Activated CD4-positive, alpha-beta T cell treated with anti-CD3 and anti-CD28 coated beads for 36 hours (primary cell): ENCODE data around the gene TRIM9. TPM values are rescaled to one million over a fixed set of nuclear protein-coding genes. Genes with fewer than 3 reads are reported as not detected.

ENCODE experiments used
- ATAC-seq: fragments of 200-7000 bp; cut with Tn5 transposase; one replicate; pipeline ENCODE4 v1.10.0; 2021; ENCODE audit warnings: mild to moderate bottlenecking, moderate library complexity
- CTCF ChIA-PET: fragments of 350-600 bp; sonication (Branson Sonifier 250); formaldehyde crosslinking; loops from one replicate; lab custom pipeline; 2021; ENCODE audit warnings: antibody characterized with exemption; lab: Charles Lee
- POLR2A ChIA-PET: fragments of 350-600 bp; sonication (Branson Sonifier 250); formaldehyde crosslinking; loops from one replicate; lab custom pipeline; 2021; ENCODE audit warnings: antibody characterized with exemption, inconsistent platforms; lab: Charles Lee
- DNase-seq: peaks from one replicate; pipeline ENCODE4 v3.0.0-alpha.2; 2020
- H3K27ac Mint-ChIP-seq: one replicate; pipeline ENCODE4 v1.8.0; 2021; ENCODE audit warnings: mixed read lengths
- H3K27me3 Mint-ChIP-seq: one replicate; pipeline ENCODE4 v1.8.0; 2021; ENCODE audit warnings: mixed read lengths
- H3K36me3 Mint-ChIP-seq: one replicate; pipeline ENCODE4 v1.8.0; 2021; ENCODE audit warnings: low read depth, mixed read lengths
- H3K4me1 Mint-ChIP-seq: one replicate; pipeline ENCODE4 v1.8.0; 2021; ENCODE audit warnings: mixed read lengths
- H3K4me3 Mint-ChIP-seq: one replicate; pipeline ENCODE4 v1.8.0; 2021; ENCODE audit warnings: mild to moderate bottlenecking, moderate library complexity, mixed read lengths
- H3K9me3 Mint-ChIP-seq: one replicate; pipeline ENCODE4 v1.8.0; 2021; ENCODE audit warnings: low read depth, mixed read lengths
- intact Hi-C, 2 experiments: fragments of 100-400 bp; cut with DNase I in 1 of 2; cut with micrococcal nuclease in 1 of 2; formaldehyde crosslinking; loops; one replicate each; pipeline versions ENCODE4 v1.14.2 to v1.15.1; 2022 to 2024; cut with DNase I, micrococcal nuclease
- total RNA-seq, 2 experiments: library from RNA; stranded (reverse); gene quantifications; one replicate each; pipeline ENCODE4 v1.2.3, GENCODE V29; 2021

TRIM9 gene
- total RNA-seq, 2 experiments from 2014 or later, result 2.4 TPM

DNA sequence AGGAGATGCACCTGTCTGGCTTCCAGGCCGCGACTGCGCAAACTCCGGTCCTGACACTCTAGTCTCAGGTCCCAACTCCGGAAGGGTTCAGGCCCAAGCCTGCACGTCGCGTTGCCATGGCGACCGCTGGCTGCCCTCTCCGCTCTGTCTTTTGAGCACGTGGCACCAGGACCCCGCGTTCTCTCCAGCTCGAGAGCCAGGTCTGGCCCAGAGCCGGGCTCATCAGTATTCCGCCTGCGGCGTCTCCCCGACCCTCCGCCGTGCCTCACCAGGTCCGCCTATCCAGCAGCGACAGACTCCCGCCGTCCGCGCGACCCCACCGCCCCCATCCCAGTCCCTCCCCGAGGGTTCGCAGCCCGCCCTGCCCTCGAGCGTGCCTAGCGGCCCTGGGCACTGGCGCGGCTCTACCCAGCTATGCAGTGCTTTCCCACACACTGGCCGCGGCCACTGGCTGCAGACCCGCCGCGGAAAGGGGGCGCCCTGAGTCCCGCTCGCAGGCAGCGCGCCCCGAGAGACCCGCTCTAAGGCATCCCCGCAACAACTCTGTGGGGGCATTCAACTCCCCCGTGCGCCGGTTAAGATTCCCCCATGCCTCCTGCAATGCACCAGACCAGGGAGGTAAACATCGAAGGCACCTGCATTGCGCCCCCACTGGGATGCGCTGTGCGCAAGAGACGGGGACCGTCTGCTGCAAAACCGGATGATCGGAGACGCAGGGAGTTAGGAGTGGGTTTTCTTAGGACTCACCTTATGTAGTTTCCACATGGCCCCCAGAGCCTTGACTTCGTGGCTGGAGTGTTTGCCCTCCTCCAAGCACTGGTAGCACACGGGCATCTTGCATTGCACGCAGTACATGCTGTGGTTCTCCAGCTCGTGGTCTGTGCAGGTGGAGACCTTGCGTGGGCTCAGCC, 1.3 kb downstream of the TRIM9 start:
- no peaks in the 10 kb centered on the region for H3K36me3 Mint-ChIP-seq
- peak; percentile 80 for DNase-seq
- POLR2A ChIA-PET, result no interaction called here
- CTCF ChIA-PET, result interaction anchor here (0.6 to 1.6 kb wide), 6 partner anchors 10 to 1214 kb away, joined by 3 to 5 read pairs (median 4); no protein-coding TSS in a partner anchor
- peaks cover 15% of the 10 kb centered on the region for H3K4me1 Mint-ChIP-seq
- intact Hi-C loops, result loop anchor here (2.0 to 10.0 kb wide), 6 partner anchors 124 to 1461 kb away; partner anchors contain the start of genes PYGL (in 2 of the 2), GPR137C (in 1 of the 2), RTRAF (in 1 of the 2) and TXNDC16 (in 1 of the 2)
- peaks cover 8% of the 10 kb centered on the region for H3K27me3 Mint-ChIP-seq
- ATAC-seq, result peak; percentile 23
- peak overlapping the region; percentile 79 for H3K4me3 Mint-ChIP-seq
- H3K9me3 Mint-ChIP-seq, result no peaks in the 10 kb centered on the region
- no peak overlapping the region for H3K27ac Mint-ChIP-seq

DNA sequence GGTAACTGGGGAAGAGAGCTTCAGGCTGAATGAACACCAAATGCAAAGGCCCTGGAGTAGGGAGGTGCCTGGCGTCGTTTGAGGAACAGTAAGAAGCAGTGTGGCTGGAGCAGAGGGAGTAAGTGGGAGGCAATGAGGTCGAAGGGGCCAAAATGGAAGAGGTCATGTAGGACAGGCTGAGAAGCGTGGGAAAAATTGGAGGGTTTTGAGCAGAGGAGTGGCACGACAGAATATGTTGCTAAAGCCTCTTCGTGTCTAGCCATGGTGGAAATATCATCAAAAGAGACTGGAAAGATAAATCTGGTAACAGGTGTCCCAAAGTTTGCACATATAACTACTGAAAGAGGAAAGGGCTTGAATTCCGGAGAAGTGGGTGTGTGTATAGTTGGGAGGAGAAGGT, 1.9 kb downstream of the TRIM9 start:
- Mint-ChIP-seq H3K36me3 (no peaks in the 10 kb centered on the region), H3K4me3 (peak overlapping the region; percentile 79), H3K27ac (no peak overlapping the region), H3K9me3 (no peaks in the 10 kb centered on the region), H3K4me1 (peaks cover 15% of the 10 kb centered on the region), H3K27me3 (peaks cover 8% of the 10 kb centered on the region)
- intact Hi-C loops, result loop anchor here (5.0 to 10.0 kb wide), 4 partner anchors 124 to 1462 kb away; partner anchors contain the start of genes GPR137C (in 1 of the 2), PYGL (in 1 of the 2), RTRAF (in 1 of the 2) and TXNDC16 (in 1 of the 2)
- ChIA-PET CTCF (interaction anchor here (0.6 to 1.3 kb wide), 5 partner anchors 14 to 1214 kb away, joined by 3 to 4 read pairs (median 3); no protein-coding TSS in a partner anchor), POLR2A (no interaction called here)
- DNase-seq (no peak), ATAC-seq (no peak)

DNA sequence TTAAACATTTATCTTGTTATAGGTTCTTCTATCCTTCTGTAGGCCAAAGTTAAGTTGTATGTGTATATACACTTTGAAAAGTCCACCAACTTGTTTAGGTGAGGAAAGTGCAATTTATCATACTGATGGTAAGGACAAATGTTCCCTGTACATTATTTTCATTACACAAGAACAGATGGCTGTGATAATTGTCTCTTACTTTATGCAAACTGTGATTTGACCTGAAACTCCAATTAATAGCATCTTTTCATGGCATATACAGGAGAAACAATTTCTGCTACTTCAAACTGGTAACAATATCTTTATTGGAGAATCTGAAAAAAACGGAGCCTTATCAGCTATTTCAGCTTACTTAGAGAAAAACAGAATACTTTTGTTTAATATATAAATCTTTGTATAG, 5.6 kb downstream of the TRIM9 start:
- no peak for ATAC-seq
- H3K36me3 Mint-ChIP-seq, result no peaks in the 10 kb centered on the region
- no peaks in the 10 kb centered on the region for H3K9me3 Mint-ChIP-seq
- CTCF ChIA-PET, result interaction anchor here (0.7 kb wide), 1 partner anchor 251 kb away, joined by 3 read pairs; no protein-coding TSS in a partner anchor
- H3K27ac Mint-ChIP-seq, result no peak overlapping the region
- intact Hi-C loops, result no loop called here
- no peak for DNase-seq
- H3K4me1 Mint-ChIP-seq, result peaks cover 6% of the 10 kb centered on the region
- H3K27me3 Mint-ChIP-seq, result peaks cover 8% of the 10 kb centered on the region
- POLR2A ChIA-PET, result no interaction called here
- no peak overlapping the region for H3K4me3 Mint-ChIP-seq

- ATAC-seq (no peak), DNase-seq (peak; percentile 10)
- no peaks in the 10 kb centered on the region for H3K4me1 Mint-ChIP-seq
- intact Hi-C loops, result no loop called here
- H3K4me3 Mint-ChIP-seq, result no peak overlapping the region
- POLR2A ChIA-PET, result no interaction called here
- H3K36me3 Mint-ChIP-seq, result no peaks in the 10 kb centered on the region
- CTCF ChIA-PET, result interaction anchor here (0.9 kb wide), 1 partner anchor 693 kb away, joined by 3 read pairs; no protein-coding TSS in a partner anchor
- H3K27ac Mint-ChIP-seq, result no peak overlapping the region
- H3K9me3 Mint-ChIP-seq, result no peaks in the 10 kb centered on the region
- H3K27me3 Mint-ChIP-seq, result no peaks in the 10 kb centered on the region
These were observed 7.9 kb downstream of the TRIM9 start for GRCh38 chr14:51087031-51087441.

DNA sequence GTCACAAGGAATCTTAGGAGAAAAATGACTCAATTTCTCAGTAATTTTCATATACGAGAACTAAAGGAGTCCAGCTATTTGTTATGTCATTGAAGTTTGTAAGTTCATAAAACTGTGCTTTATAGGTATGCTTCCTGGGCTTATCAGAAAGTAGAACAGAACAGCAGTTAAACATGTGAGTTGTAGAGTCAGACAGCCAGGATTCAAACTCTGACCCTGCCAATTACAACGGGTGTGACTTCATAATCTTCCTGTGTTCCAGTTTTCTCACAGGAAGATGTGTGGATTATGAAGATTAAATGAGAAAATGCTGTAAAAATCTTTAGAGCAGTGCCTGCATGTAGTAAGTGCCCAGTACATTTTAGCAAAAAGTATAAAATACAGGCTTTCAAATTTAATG, 8.9 kb downstream of the TRIM9 start:
- CTCF ChIA-PET, result no interaction called here
- intact Hi-C loops, result no loop called here
- POLR2A ChIA-PET, result no interaction called here
- Mint-ChIP-seq H3K27ac (no peak overlapping the region), H3K4me1 (no peaks in the 10 kb centered on the region), H3K36me3 (no peaks in the 10 kb centered on the region), H3K4me3 (no peak overlapping the region), H3K27me3 (no peaks in the 10 kb centered on the region), H3K9me3 (no peaks in the 10 kb centered on the region)
- DNase-seq (no peak), ATAC-seq (no peak)

DNA sequence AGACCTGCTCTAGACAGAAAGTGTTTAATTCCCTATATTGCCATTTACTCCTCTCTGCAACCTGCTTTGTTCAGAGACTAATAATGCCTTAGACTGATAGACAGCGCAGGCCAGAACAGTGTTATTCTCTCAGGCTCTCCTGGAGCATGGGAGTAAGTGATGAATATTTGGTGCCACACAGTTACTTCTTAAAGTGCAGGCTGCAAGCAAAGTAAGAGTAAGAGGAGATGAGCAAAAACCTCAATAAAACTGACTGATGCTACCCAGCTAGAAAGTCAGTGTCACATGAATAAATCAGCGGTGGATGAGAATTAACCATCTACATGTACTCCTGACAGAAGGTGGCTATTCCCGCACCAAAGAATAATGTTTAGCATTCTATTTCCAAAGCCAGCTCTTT, 9.9 kb downstream of the TRIM9 start:
- Mint-ChIP-seq H3K36me3 (no peaks in the 10 kb centered on the region), H3K4me3 (no peak overlapping the region), H3K27ac (no peak overlapping the region), H3K9me3 (no peaks in the 10 kb centered on the region), H3K27me3 (no peaks in the 10 kb centered on the region), H3K4me1 (no peaks in the 10 kb centered on the region)
- ChIA-PET CTCF (interaction anchor here (1.4 kb wide), 1 partner anchor 11 kb away, joined by 5 read pairs; the partner anchor contains the start of gene TRIM9), POLR2A (no interaction called here)
- DNase-seq, result no peak
- ATAC-seq, result no peak
- intact Hi-C loops, result no loop called here

- no peak overlapping the region for H3K27ac Mint-ChIP-seq
- peaks cover 2% of the 10 kb centered on the region for H3K27me3 Mint-ChIP-seq
- DNase-seq (no peak), ATAC-seq (no peak)
- no peak overlapping the region for H3K4me3 Mint-ChIP-seq
- ChIA-PET POLR2A (no interaction called here), CTCF (interaction anchor here (1.0 to 1.4 kb wide), 3 partner anchors 10 to 39 kb away, joined by 3 to 5 read pairs (median 5); partner anchors contain the start of gene TRIM9)
- H3K36me3 Mint-ChIP-seq, result no peaks in the 10 kb centered on the region
- intact Hi-C loops, result no loop called here
- no peaks in the 10 kb centered on the region for H3K9me3 Mint-ChIP-seq
- H3K4me1 Mint-ChIP-seq, result no peaks in the 10 kb centered on the region
These were observed 10.4 kb downstream of the TRIM9 start for GRCh38 chr14:51084507-51084906.

- Mint-ChIP-seq H3K27ac (no peak overlapping the region), H3K27me3 (peaks cover 5% of the 10 kb centered on the region), H3K36me3 (no peaks in the 10 kb centered on the region), H3K4me3 (no peak overlapping the region), H3K9me3 (no peaks in the 10 kb centered on the region), H3K4me1 (no peaks in the 10 kb centered on the region)
- intact Hi-C loops, result no loop called here
- ChIA-PET CTCF (no interaction called here), POLR2A (no interaction called here)
- ATAC-seq, result no peak
- no peak for DNase-seq
These were observed 12.6 kb downstream of the TRIM9 start for GRCh38 chr14:51082349-51082748.

DNA sequence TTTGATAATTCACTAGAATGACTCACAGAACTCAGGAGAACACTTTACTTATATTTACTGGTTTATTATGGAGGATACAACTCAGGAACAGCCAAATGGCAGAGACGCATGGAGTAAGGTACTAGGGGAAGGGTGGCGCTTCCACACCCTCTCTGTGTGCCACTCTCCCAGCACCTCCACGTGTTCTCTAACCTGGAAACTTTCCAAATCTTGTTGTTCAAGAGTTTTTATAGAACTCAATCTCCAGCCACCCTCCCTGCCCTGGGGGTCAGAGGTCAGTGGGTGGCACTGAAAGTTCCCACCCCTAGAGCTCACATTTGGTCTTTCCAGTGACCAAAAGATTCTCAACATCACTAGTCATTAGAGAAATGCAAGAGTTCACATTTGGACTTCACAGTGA, 13.2 kb downstream of the TRIM9 start:
- Mint-ChIP-seq H3K36me3 (no peaks in the 10 kb centered on the region), H3K27ac (no peak overlapping the region)
- CTCF ChIA-PET, result no interaction called here

GRCh38 chr14:51081209-51081608, 13.7 kb downstream of the TRIM9 start:
- POLR2A ChIA-PET, result no interaction called here
- ATAC-seq, result no peak
- peaks cover 5% of the 10 kb centered on the region for H3K27me3 Mint-ChIP-seq
- H3K4me1 Mint-ChIP-seq, result no peaks in the 10 kb centered on the region
- H3K27ac Mint-ChIP-seq, result no peak overlapping the region
- intact Hi-C loops, result no loop called here
- H3K4me3 Mint-ChIP-seq, result no peak overlapping the region
- CTCF ChIA-PET, result no interaction called here
- no peak for DNase-seq
- no peaks in the 10 kb centered on the region for H3K9me3 Mint-ChIP-seq
- H3K36me3 Mint-ChIP-seq, result no peaks in the 10 kb centered on the region

More for the DNA sequence above, 13.2 kb downstream of the TRIM9 start:
- intact Hi-C loops, result no loop called here
- Mint-ChIP-seq H3K27me3 (peaks cover 5% of the 10 kb centered on the region), H3K9me3 (no peaks in the 10 kb centered on the region), H3K4me1 (no peaks in the 10 kb centered on the region), H3K4me3 (no peak overlapping the region)
- no peak for DNase-seq
- ATAC-seq, result no peak
- POLR2A ChIA-PET, result no interaction called here

GRCh38 chr14:51080645-51081044, 14.3 kb downstream of the TRIM9 start:
- ATAC-seq (no peak), DNase-seq (no peak)
- intact Hi-C loops, result no loop called here
- no peak overlapping the region for H3K27ac Mint-ChIP-seq
- no peaks in the 10 kb centered on the region for H3K36me3 Mint-ChIP-seq
- POLR2A ChIA-PET, result no interaction called here
- CTCF ChIA-PET, result no interaction called here
- H3K4me3 Mint-ChIP-seq, result no peak overlapping the region
- peaks cover 5% of the 10 kb centered on the region for H3K27me3 Mint-ChIP-seq
- no peaks in the 10 kb centered on the region for H3K4me1 Mint-ChIP-seq
- H3K9me3 Mint-ChIP-seq, result no peaks in the 10 kb centered on the region
